GM19043 (cell line): ENCODE measurements around the gene WASF1.
A peak's percentile ranks its signal among the peaks of the same experiment; 100 is the strongest.

Experiments
- ATAC-seq: cut with Tn5 transposase; IDR thresholded peaks from one replicate; pipeline ENCODE4 v1.9.1; 2021; ENCODE audit warnings: low read depth; ENCODE audit not compliant: unreplicated experiment

WASF1 gene

GRCh38 chr6:110179406-110180227 is at the start of gene WASF1:
WASF1 (minus strand) TSS chr6:110179670; CDS start chr6:110127601, 52,069 bp downstream.
- peak; percentile 86 for ATAC-seq

- no peak for ATAC-seq
Measured at GRCh38 chr6:110226261-110226660, 46.8 kb upstream of the WASF1 start.

- no peak for ATAC-seq
Measured at GRCh38 chr6:110221738-110222137, 42.3 kb upstream of the WASF1 start.

GRCh38 chr6:110217266-110217665 is 37.8 kb upstream of the WASF1 start:
- ATAC-seq, result no peak

- ATAC-seq, result no peak
Measured at GRCh38 chr6:110216140-110216539, 36.7 kb upstream of the WASF1 start.

DNA sequence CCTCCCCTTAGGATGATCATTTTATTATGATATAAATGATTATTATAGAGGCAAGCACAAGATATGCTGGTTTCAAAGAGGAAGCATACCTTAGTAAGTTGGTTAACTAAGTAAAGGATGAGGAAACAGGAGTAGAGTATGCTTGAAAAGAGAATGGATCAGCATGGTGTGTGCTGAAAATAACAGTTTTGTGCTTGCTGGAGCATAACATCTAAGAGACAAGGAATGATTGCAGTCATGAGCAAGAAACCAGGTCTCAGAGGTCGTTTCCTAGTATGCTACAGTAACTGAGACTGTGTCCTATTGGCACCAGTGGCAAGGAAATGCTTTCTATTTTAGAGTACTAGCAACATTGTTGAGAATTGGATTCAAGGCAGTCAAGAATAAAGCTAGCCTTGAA is 34.9 kb upstream of the WASF1 start:
- no peak for ATAC-seq

- no peak for ATAC-seq
Measured at GRCh38 chr6:110211753-110212152, 32.3 kb upstream of the WASF1 start.

DNA sequence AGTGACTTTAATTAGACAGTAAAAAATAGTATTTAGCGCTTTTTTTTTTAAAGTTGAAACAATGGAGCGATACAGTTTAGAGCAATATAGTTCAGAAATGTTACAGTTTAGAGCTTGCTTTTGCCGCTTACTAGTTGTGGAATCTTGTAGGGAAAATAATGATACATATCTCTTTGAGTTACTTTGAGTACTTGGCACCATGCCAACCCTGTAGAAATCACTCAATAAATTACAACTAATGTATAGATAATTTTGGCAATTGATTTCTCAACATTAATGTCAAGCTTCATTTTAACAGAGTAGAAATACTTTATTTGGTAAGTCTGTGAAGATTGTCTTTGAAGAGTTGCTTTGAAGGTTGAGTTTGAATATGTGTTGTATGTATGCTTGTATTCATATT is 28.2 kb upstream of the WASF1 start:
- no peak for ATAC-seq

DNA sequence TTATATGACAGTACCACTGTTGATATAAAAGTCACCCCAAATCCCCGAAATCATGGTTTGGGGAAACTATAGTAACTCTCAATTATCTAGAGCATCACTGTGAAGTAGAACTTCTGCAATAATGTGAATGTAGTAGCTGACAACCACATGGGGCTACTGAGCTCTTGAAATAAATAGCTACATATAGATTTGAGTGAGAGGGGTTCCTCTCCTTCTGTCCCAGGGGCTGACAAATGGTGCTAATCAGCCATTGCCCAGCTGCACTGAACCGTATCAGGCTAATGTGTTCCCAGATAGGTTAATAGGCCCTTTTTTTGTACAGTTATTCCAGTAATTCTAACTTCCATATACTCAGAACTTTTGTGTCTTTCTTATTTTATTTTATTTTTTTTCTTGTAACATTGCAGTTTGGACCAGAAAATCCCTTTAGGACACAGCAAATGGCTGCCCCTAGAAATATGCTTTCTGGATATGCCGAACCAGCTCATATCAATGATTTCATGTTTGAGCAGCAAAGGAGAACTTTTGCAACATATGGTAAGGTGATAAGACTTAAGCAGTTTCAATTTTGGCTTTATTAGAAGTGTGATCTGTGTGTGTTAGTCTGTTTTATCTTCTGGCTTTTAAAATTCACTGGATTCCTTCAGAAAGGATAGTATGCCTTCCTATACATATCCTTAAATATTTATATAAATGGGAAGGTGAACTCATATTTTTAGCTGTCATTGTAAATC is 21.8 kb upstream of the WASF1 start:
- ATAC-seq, result no peak

DNA sequence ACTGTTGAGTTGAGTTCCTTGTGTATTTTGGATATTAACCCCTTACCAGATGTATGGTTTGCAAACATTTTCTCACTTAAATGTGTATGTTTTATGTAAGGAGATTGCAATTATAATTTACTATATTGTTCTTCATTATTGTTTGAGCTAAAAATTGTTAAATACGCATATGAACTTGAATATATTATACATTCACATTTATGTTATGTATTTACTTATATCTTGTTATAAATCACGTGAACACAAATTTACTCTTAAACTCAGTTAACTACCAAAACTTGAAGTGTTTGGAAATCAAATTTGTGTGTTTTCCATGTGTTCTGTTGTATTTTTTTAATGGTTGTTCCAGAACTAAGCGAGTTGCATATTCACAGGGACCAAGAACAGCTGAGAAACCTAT is 19.1 kb upstream of the WASF1 start:
- ATAC-seq, result no peak

DNA sequence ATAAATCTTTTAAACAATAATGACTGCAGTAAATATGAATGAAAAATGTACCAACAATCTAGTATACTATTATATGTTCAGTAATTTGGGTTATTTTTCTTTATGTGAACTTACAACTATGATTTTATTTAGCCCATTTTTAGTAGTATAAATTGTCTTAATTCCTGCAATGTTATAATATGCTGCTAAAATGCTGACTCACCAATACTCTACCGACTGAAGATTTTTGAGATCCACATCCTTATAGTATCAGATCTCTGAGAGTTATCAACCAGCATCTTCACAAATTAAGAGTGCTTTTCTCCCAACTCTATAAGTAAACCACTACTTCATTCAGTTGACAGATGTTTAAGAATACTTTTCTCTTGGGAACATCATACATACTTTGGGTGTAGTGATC is 17.4 kb upstream of the WASF1 start:
- no peak for ATAC-seq

- no peak for ATAC-seq
Measured at GRCh38 chr6:110195639-110196038, 16.2 kb upstream of the WASF1 start.

- no peak for ATAC-seq
Measured at GRCh38 chr6:110191477-110191876, 12.0 kb upstream of the WASF1 start.

- no peak for ATAC-seq
Measured at GRCh38 chr6:110190726-110191125, 11.3 kb upstream of the WASF1 start.

- ATAC-seq, result no peak
Measured at GRCh38 chr6:110188791-110189190, 9.3 kb upstream of the WASF1 start.

DNA sequence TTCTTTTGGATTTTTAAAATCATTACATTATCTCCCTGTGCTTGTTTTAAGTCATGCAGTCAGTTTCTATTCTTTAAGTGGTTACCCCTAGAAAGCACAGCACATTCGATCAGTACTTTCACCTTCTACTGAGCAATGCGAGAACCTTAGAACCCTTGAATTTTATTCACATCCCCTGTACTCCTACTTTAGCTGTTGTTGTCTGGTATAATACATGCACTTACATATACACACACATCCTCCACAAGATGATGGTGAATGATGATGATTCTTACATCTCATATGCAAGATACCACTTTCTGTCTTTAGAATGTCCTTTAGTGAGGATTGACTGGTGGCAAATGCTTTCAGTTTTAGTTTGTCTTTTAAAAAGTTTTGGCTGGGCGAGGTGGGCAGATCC is 6.4 kb upstream of the WASF1 start:
- peak; percentile 60 for ATAC-seq

- no peak for ATAC-seq
Measured at GRCh38 chr6:110183292-110183885, 3.9 kb upstream of the WASF1 start.

GRCh38 chr6:110181131-110182030 is 1.9 kb upstream of the WASF1 start:
- no peak for ATAC-seq

DNA sequence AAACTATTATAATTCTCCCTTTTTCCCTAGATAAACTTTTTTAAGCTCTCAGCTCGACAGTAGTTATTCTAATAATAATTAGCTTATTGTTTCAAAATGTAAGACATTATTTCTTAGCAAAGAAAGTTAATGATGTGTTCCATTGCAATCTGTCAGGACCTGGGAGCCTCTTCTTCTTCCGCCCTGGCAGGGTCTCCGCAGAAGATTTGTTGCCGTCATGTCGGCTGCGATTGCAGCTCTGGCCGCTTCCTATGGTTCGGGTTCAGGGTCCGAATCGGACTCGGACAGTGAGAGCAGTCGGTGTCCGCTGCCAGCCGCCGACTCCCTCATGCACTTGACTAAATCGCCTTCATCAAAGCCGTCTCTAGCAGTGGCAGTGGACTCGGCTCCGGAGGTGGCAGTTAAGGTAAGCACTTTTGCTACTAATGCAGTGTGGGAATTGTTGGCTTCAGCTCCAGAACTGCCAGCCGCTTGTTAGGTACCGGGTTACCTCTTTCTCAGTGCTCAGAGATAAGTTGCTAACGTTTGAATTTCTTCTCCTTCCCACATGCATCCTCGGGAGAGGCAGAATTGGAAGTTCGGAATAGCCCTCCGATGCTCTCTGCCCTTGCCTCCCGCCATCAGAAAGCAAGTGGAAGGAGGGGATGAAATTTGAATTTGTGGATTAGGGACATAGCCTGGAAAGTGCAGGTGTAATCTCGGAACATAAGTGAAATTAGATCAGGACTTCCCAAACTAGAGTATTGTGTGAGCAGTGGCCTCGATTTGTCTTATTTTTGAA is 948 bp upstream of the WASF1 start, which contains the start of gene CDC40:
TSS of gene CDC40 (plus strand) at position 200 of the 781 bp plus-strand sequence. CDS start at position 218, 18 bp downstream.
- ATAC-seq, result peak; percentile 38
